ENCODE data around the gene ARID5B. TPM values are rescaled to one million over a fixed set of nuclear protein-coding genes. Genes with fewer than 3 reads are reported as not detected.

The ARID5B gene
- total RNA-seq, 1 experiment from 2014 or later: 0.04 TPM

DNA sequence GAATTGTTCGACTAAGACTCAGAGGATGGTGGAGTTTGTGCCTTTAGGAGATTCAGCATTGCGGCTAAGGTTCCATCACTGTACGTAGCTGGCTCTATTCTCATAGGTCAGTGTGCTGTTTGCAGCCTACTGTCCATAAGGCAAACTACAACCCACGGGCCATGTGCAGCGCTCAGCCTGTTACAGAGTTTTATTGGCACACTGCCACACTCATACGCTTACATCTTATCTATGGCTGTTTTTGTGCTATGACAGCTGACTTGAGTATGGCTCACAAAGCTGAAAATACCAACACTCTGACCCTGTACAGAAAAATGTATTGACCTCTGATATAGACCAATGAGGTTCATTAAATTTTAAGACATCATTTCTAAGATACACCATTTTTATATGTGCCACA is 114.5 kb downstream of the ARID5B start:
- Histone ChIP-seq H3K4me1 (ENCODE audit: insufficient read depth, low read length) (peaks cover 12% of the 10 kb centered on the region; the same call in 1 of the 2 replicates), H3K18ac (ENCODE audit: insufficient read length, low read depth, low read length) (no peak overlapping the region), H3K9me3 (ENCODE audit: control insufficient read depth, low read depth, low read length) (no peaks in the 10 kb centered on the region), H3T11ph (ENCODE audit: low read length) (no peak overlapping the region), H3K23me2 (ENCODE audit: insufficient read length, low read depth, low read length, poor library complexity, severe bottlenecking) (no peaks in the 10 kb centered on the region), H2BK15ac (ENCODE audit: low read depth, low read length) (no peak overlapping the region), H3K4ac (ENCODE audit: low read depth, low read length) (no peak overlapping the region), H4K5ac (ENCODE audit: insufficient read length, low read depth, low read length) (no peak overlapping the region), H2AK5ac (ENCODE audit: insufficient read length, low read length) (no peak overlapping the region), H3K79me1 (ENCODE audit: insufficient read depth, low read depth, low read length, poor library complexity, severe bottlenecking) (no peaks in the 10 kb centered on the region), H3K14ac (ENCODE audit: insufficient read depth, low read length) (no peak overlapping the region), H3K56ac (ENCODE audit: insufficient read length, low read depth, low read length) (no peak overlapping the region), H2BK5ac (ENCODE audit: insufficient read length, low read length) (no peak overlapping the region), H2BK20ac (ENCODE audit: low read depth, low read length, poor library complexity, severe bottlenecking) (no peak overlapping the region), H3K79me2 (ENCODE audit: insufficient read depth, low read length) (no peaks in the 10 kb centered on the region), H3K27me3 (ENCODE audit: insufficient read depth, low read length) (no peaks in the 10 kb centered on the region), H4K8ac (replicated peaks; ENCODE audit: insufficient read length, low read depth, low read length) (no peak overlapping the region), H2BK12ac (ENCODE audit: insufficient read length, low read depth, low read length) (no peak overlapping the region), H2BK120ac (ENCODE audit: low read depth, low read length, poor library complexity, severe bottlenecking) (no peak overlapping the region), H3K9ac (ENCODE audit: extremely low read depth, insufficient read length, low read length) (no peak overlapping the region), H3K27ac (ENCODE audit: insufficient read length, low read depth, low read length) (no peak overlapping the region), H3K4me2 (ENCODE audit: insufficient read depth, insufficient read length, low read length) (no peak overlapping the region), H4K91ac (ENCODE audit: insufficient read length, low read depth, low read length) (no peak overlapping the region), H3K23ac (ENCODE audit: insufficient read length, low read depth, low read length) (no peak overlapping the region), H2AFZ (ENCODE audit: low read length) (no peak overlapping the region), H4K20me1 (ENCODE audit: control insufficient read depth, insufficient read depth, insufficient read length) (no peaks in the 10 kb centered on the region)
- peaks cover 24 to 25% of the 10 kb centered on the region in 2 experiments for H3K4me1 Mint-ChIP-seq
- no peak overlapping the region for H3K4me3 Mint-ChIP-seq
- H3K9me3 Mint-ChIP-seq: no peaks in the 10 kb centered on the region
- WGBS (ENCODE audit: extremely low coverage, insufficient read length, low lambda C conversion rate): no CpG with 5 or more reads among the region's 6 CpGs
- H3K27ac Mint-ChIP-seq: no peak overlapping the region
- TF ChIP-seq, protein P1, sequence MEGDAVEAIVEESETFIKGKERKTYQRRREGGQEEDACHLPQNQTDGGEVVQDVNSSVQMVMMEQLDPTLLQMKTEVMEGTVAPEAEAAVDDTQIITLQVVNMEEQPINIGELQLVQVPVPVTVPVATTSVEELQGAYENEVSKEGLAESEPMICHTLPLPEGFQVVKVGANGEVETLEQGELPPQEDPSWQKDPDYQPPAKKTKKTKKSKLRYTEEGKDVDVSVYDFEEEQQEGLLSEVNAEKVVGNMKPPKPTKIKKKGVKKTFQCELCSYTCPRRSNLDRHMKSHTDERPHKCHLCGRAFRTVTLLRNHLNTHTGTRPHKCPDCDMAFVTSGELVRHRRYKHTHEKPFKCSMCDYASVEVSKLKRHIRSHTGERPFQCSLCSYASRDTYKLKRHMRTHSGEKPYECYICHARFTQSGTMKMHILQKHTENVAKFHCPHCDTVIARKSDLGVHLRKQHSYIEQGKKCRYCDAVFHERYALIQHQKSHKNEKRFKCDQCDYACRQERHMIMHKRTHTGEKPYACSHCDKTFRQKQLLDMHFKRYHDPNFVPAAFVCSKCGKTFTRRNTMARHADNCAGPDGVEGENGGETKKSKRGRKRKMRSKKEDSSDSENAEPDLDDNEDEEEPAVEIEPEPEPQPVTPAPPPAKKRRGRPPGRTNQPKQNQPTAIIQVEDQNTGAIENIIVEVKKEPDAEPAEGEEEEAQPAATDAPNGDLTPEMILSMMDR (conservative IDR thresholded peaks at IDR 0.05): no peak
- no peaks in the 10 kb centered on the region for H3K27me3 Mint-ChIP-seq (ENCODE audit: low read depth)
- no peak for DNase-seq
- no peaks in the 10 kb centered on the region for H3K36me3 Mint-ChIP-seq (ENCODE audit: insufficient read depth in 1 of 3, low read depth in 3 of 3)
